Cardiac fibroblast (primary cell): ENCODE results near the gene SPATA12.
"Not testable (repeated sequence)": the region's sequence is repeated elsewhere in the genome, so short reads cannot be mapped to it uniquely, and the experiment has no call there.

Source experiments
- DNase-seq, 2 donors: peaks; one replicate each; pipeline versions ENCODE4 v3.0.0 to v3.0.0-alpha.2; 2010; ENCODE audit warnings: low read depth in 2 of 2
- H3K4me3 ChIP-seq, 2 donors: replicated peaks in 1 of 2; 1 replicate in 1 of 2; 2 replicates in 1 of 2; pipeline ENCODE4 v1.5.1; 2011; ENCODE audit warnings: low read depth in 2 of 2, low read length in 2 of 2, mild to moderate bottlenecking in 2 of 2, moderate library complexity in 1 of 2
- TF ChIP-seq, protein P1 (sequence below): IDR thresholded peaks from one replicate; pipeline ENCODE4 v1.5.1; 2011; ENCODE audit warnings: low read depth, mild to moderate bottlenecking, low read length, inconsistent platforms

Gene SPATA12

DNA sequence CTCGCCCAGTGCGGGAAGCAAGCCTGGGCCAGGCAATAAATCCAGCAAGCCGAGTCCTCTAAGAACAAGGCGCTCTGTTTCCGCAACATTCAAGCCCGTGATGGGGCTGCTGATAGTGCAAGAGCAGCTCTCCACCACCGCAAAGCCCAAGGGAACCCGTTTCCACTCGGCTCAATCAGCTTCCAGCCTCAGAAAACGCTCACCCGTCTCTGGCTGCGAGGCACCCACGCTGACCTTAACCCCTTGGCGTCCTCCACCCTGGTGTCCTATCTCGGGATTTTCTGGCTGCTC is 17.8 kb downstream of the SPATA12 start:
- TF ChIP-seq, protein P1, sequence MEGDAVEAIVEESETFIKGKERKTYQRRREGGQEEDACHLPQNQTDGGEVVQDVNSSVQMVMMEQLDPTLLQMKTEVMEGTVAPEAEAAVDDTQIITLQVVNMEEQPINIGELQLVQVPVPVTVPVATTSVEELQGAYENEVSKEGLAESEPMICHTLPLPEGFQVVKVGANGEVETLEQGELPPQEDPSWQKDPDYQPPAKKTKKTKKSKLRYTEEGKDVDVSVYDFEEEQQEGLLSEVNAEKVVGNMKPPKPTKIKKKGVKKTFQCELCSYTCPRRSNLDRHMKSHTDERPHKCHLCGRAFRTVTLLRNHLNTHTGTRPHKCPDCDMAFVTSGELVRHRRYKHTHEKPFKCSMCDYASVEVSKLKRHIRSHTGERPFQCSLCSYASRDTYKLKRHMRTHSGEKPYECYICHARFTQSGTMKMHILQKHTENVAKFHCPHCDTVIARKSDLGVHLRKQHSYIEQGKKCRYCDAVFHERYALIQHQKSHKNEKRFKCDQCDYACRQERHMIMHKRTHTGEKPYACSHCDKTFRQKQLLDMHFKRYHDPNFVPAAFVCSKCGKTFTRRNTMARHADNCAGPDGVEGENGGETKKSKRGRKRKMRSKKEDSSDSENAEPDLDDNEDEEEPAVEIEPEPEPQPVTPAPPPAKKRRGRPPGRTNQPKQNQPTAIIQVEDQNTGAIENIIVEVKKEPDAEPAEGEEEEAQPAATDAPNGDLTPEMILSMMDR, result no peak
- DNase-seq, result peak; percentile 56 to 74
- H3K4me3 ChIP-seq, result peak overlapping the region; percentile 63 to 87

DNA sequence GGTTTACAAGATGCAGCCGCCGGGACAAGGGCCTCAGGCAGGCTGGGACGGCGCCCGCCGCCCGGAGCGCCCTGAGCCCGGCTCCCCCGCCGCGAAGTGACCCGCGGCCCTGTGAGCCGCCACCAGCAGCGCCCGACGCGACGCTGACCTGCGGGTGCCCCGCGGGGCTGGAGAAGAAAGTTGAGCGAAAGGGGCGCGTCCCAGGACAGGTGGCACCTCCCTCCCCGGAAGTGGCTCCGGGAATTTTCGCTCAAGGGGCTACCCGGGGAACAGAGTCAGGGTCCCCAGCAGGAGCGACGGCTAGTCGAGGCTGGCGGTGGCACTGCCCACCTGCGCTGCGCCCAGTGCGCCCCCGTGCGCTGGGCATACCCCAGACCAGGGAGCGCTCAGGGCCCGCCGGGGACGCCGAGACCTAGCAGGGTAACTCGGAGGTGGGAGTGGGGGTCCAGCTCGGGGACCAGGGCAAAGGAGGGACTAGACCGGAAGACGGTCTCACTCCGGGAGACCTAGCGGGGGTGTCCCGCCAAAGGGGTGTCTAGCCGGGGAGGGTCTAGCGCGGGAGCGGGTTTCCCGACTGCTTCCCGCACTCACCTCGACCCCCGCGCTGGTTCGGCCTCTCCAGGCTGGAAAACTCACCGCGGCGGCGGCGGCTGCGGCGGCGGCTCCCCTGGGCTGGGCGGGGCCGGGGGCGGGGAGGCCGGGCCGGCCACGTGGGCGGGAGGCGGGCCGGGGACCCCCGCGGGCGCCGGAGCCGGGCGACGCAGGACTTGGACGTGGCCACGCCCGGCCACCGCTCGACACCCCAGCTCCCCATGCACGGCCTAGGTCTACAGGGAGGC is 18.4 kb downstream of the SPATA12 start:
- peak overlapping the region; percentile 63 to 87 for H3K4me3 ChIP-seq
- peak in 1 of 2 donors; percentile 43 for DNase-seq
- TF ChIP-seq, protein P1, result no peak

DNA sequence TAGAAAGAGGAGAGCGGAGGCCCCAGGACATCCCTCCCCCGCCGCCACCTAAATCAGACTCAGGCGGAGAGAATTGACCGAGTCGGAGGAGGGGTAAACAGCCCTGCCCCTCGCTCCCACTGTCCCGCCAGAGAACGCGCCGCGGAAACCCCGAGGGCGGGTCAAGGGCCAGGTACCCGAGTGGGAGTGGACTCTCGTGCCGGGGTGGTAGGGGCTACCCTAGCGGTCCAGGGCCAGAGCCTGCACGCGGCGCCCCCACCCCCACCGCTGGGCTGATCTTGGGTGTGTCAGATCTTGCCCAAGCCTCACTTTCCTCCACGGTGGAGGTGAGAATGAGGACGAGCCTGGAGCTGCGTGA is 19.0 kb downstream of the SPATA12 start:
- TF ChIP-seq, protein P1, result no peak
- H3K4me3 ChIP-seq, result peak overlapping the region; percentile 59 to 63
- no peak for DNase-seq

DNA sequence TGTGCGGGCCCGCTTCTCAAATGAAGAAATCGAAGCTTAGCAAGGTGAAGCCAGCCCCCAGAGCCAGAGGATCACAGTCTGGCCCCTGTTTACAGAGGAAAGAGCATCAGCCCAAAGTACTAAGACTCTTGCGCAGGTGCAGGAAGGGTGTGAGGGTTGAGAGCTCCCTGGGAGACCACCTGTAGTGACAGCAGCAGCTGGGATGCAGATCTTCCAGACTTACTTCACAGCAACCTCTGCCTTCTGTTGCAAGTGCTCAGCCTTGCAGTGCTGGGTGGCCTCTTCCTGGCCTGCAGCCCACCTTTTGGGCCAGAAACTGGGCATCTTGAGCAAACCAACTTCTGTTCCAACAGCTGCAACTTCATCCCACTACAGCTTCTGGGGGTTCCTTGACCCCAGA is 19.7 kb downstream of the SPATA12 start:
- TF ChIP-seq, protein P1, result no peak
- DNase-seq, result no peak

DNA sequence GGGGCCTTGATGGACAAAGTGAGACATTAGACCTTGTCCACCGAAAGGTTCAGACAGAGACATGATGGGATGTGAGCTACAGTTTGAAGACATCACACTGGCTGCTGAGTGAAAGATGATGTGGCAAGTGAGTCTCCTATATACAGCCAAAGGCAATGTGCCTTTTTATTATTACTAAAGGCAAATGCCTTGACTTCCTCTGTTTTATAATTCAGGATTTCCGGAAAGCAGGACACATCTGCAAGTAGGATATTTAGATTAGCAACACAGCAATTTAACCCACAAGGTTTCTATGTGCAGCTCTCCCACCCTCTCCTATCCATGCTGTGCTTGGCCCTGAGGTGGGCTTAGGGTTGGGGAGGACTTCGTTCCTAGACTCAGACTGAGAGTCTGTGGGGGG is 20.7 kb downstream of the SPATA12 start:
- no peak for DNase-seq
- H3K4me3 ChIP-seq, result no peak overlapping the region
- TF ChIP-seq, protein P1, result no peak

More for the DNA sequence above, 19.7 kb downstream of the SPATA12 start:
- no peak overlapping the region for H3K4me3 ChIP-seq

DNA sequence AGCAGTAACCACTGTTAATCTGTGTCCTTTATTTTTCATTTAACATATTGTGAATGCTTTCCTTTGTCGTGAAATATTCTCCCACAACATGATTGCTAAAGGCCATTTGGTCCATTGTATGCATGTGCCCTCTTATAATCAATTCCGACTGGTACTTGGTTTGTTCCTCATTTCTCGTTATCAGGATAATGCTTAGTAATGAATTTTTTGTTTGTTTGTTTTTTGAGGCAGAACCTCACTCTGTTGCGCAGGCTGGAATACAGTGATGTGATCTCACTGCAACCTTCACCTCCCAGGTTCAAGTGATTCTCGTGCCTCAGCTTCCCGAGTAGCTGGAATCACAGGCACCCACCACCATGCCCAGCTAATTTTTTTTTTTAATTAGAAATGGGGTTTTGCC is 22.0 kb downstream of the SPATA12 start:
- no peak for DNase-seq
- TF ChIP-seq, protein P1, result no peak
- no peak overlapping the region for H3K4me3 ChIP-seq

DNA sequence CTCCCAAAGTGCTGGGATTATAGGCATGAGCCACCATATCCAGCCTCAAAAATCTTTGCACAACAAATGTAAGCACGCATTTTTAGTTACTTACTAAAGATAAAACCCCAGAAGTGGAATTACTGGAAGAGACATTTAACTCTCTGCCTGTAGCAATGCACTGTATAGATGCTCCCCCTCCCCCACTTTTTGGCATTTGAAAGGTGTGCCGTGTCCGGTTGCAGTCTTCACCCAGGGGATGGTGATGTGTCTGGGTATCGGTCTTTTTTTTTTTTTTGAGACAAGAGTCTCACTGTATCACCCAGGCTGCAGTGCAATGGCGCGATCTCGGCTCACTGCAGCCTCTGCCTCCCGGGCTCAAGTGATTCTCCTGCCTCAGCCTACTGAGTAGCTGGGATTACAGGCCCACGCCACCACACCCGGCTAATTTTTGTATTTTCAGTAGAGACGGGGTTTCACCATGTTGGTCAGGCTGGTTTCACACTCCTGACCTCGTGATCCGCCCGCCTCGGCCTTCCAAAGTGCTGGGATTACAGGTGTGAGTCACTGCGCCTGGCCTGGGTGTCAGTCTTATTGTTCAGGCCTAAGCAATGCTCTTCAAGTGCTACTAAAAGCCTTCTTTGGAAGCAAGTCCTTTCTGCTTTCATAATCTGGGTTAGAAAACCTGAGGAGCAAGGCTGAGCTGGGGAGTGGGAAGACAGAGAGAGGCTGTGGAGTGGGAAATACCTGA is 23.0 kb downstream of the SPATA12 start:
- DNase-seq, H3K4me3 ChIP-seq: not testable (repeated sequence)
